ENCODE measurements around the gene DYDC2.

GRCh38 chr10:80359644-80360043 lies 3.1 kb downstream of the DYDC2 start:
- no peak for TF ChIP-seq ATF3 (IDR thresholded peaks at IDR 0.05)
- no peak for TF ChIP-seq CTCF (IDR thresholded peaks at IDR 0.05; ENCODE audit: low read depth, low read length, missing input control)
- TF ChIP-seq FOXA1 (IDR thresholded peaks at IDR 0.05) = no peak
- no peak for TF ChIP-seq TAF1 (conservative IDR thresholded peaks at IDR 0.05)
- TF ChIP-seq RAD21 (IDR thresholded peaks at IDR 0.05) = no peak
